T47D (cell line): ENCODE measurements around the gene KDM7A.

Source experiments
- DNase-seq, 2 experiments: peaks; one replicate each; pipeline versions ENCODE4 v3.0.0 to v3.0.0-alpha.2; 2011 to 2012; ENCODE audit warnings: low read depth in 1 of 2, low spot score in 1 of 2
- JUND ChIP-seq: IDR thresholded peaks from 2 replicates; pipeline ENCODE4 v1.6.1; 2012; ENCODE audit warnings: low read depth
- in situ Hi-C: cut with HindIII; loops from 2 replicates; pipeline ENCODE4 v1.10.0; 2016; ENCODE audit warnings: low sequenced_read_pairs, low pct_unique_long_range_greater_than_20kb

KDM7A gene

GRCh38 chr7:140081774-140082425 lies 94.9 kb downstream of the KDM7A start:
- in situ Hi-C loops: no loop called here
- DNase-seq: no peak

GRCh38 chr7:140080919-140081318 lies 95.9 kb downstream of the KDM7A start:
- in situ Hi-C loops: no loop called here
- DNase-seq: no peak
- TF ChIP-seq JUND: no peak

More at GRCh38 chr7:140081774-140082425, 94.9 kb downstream of the KDM7A start:
- no peak for TF ChIP-seq JUND

- no peak for DNase-seq
- TF ChIP-seq JUND: no peak
- in situ Hi-C loops: no loop called here
These were observed 97.7 kb downstream of the KDM7A start for GRCh38 chr7:140079121-140079536.

- no peak for TF ChIP-seq JUND
- in situ Hi-C loops: no loop called here
These were observed 98.4 kb downstream of the KDM7A start for GRCh38 chr7:140078392-140078791.

GRCh38 chr7:140074780-140075179 lies 102.0 kb downstream of the KDM7A start:
- peak in 1 of 2 experiments; percentile 26 for DNase-seq
- TF ChIP-seq JUND: no peak
- in situ Hi-C loops: no loop called here

More at GRCh38 chr7:140078392-140078791, 98.4 kb downstream of the KDM7A start:
- DNase-seq: no peak

GRCh38 chr7:140070546-140070945 lies 106.2 kb downstream of the KDM7A start:
- DNase-seq: no peak
- in situ Hi-C loops: no loop called here
- no peak for TF ChIP-seq JUND

- DNase-seq: no peak
- in situ Hi-C loops: no loop called here
These were observed 107.4 kb downstream of the KDM7A start for GRCh38 chr7:140069298-140069949.

GRCh38 chr7:140068033-140068432 lies 108.8 kb downstream of the KDM7A start:
- DNase-seq: no peak
- in situ Hi-C loops: no loop called here
- no peak for TF ChIP-seq JUND

More at GRCh38 chr7:140069298-140069949, 107.4 kb downstream of the KDM7A start:
- TF ChIP-seq JUND: no peak

GRCh38 chr7:140067052-140067451 lies 109.7 kb downstream of the KDM7A start:
- in situ Hi-C loops: no loop called here
- no peak for TF ChIP-seq JUND
- no peak for DNase-seq

GRCh38 chr7:140062528-140063299 lies 114.1 kb downstream of the KDM7A start, which contains the start of gene PARP12:
Gene PARP12 (minus strand): TSS chr7:140062951. CDS start chr7:140062847, 104 bp downstream.
- in situ Hi-C loops: no loop called here
- DNase-seq: peak; percentile 41 to 85
- no peak for TF ChIP-seq JUND

- TF ChIP-seq JUND: no peak
- no peak for DNase-seq
- in situ Hi-C loops: no loop called here
These were observed 114.7 kb downstream of the KDM7A start for GRCh38 chr7:140062118-140062527.

- in situ Hi-C loops: no loop called here
- DNase-seq: no peak
- no peak for TF ChIP-seq JUND
These were observed 115.2 kb downstream of the KDM7A start for GRCh38 chr7:140061607-140061930.

- TF ChIP-seq JUND: no peak
These were observed 115.8 kb downstream of the KDM7A start for GRCh38 chr7:140060788-140061606.

More at GRCh38 chr7:140060788-140061606, 115.8 kb downstream of the KDM7A start:
- DNase-seq: no peak
- in situ Hi-C loops: no loop called here
